GM19395 (cell line): ENCODE measurements around the gene DPCD.
"Not testable (repeated sequence)": the region's sequence is repeated elsewhere in the genome, so short reads cannot be mapped to it uniquely, and the experiment has no call there.

Experiments used
- ATAC-seq: cut with Tn5 transposase; IDR thresholded peaks from one replicate; pipeline ENCODE4 v1.9.1; 2021; ENCODE audit warnings: mild to moderate bottlenecking, moderate library complexity; ENCODE audit not compliant: unreplicated experiment

DPCD gene

DNA sequence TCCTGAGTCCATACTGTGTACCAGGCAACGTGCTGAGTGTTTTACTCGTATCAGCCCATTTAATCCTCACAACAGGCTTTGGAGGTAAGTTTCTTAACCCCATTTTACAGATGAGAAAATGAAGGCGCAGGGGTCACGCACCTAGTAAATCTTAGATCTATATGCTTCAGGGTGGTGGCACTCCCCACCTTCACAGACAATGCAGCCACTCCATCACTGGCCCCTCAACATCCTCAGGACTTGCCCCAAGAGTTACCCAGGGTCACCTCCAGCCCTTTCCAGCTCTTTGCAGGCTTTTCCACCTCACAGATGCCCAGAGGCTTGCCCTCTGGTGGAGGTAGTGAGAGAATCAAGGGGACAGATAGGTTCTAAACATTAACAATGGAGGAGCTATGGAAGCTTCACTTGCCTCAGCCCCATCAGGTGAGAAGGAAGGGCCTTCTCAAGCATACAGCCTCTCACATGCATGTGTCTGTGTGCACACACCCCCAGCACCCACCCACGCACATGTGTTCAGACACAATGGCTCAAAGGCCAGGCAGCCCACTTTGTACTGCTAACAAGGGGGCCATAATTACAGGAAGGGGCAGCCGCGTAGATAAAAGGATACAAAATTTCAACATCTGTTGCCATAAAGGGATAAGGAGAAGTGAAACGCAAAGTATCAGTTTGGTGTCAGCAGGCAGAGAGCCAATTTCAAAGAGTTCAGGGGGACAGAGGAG, 29.1 kb downstream of the DPCD start:
- peak; percentile 64 for ATAC-seq

DNA sequence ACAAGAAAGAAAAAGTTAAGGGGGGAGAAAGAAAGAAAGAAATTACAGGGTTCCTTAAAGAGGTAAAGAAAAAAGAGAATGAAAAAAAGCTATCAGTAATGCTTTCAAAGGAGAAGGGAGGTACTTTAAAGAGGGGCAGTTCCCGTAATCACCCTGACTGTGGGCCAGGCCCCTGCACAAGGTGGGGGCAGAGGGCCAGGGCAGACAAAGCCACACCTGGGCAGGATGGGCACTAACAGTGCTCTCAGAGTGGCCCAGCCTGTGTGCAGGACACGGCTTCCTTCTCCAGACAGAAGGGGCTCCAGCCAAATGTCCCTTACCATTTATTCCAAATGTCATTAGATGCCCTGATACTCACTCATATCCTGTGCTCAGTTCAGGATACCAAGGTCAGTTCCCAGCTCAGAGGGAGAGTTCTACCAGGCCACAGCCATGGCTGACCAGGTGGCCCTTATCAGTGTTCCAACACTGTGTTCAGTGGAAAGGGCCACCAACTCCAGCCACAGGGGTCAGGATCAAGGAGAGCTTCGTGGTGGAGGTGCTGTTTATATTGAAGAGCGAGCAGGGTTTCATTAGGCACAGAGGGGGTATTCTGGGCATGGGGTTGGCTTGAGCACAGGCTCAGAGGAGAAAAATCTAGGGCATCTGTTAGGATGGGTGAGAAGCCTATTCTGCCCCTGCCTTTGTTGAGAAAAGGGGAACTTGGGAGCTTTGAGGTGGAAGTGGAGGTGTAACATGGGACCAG, 29.9 kb downstream of the DPCD start:
- ATAC-seq: peak; percentile 43

DNA sequence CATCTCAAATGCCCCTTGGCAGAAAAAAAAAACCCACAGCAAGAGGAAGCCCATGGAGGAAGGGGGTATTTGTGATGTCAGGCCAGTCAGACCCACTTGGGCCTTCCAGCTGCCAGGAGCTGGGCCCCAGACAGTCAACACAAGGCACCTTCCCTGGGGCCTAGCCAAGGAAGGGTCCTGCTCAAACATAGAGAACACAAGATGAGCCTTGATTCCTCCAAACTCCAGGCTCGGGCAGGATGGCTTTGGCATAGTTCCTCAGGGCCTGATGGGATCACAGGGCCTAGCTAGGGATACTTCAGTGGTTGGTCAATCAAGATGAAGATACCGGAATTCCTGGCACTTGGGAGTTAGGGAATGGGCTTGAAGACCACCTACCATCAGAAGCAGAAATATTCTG, 30.8 kb downstream of the DPCD start:
- no peak for ATAC-seq

DNA sequence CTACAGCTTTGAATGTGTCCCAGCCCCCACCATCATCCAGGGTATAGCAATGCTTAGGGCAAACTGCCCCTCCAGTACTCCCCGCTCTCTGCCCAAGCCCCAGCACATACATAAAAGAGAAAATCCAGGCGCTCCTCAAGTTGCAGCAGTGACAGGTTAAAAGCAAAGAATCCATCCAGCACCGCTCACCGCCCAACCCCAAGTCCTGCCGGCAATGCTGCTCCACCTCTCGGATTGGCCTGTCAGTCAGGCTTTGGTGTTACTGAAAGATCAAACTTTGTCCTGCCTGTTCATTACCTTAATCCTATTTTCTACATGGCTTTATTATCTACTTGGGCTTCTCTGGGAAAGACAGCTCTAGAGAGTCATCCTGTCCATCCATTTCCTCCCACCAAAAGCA, 31.9 kb downstream of the DPCD start:
- ATAC-seq: no peak

DNA sequence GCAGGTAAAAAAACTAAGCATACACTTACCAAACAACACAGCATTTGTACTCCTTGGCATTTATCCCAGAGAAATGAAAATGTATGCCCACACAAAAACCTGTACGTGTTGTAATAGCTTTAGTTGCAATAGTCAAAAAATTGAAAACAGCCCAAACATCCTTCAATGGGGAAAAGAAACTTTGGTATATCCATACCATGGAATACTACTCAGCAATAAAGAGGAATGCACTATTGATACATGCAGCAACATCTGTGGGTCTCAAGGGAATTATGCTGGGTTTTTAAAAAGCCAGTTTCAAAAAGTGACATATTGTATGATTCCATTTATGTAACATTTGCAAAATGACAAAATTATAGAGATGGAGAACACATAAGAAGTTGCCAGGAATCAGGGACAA, 35.4 kb downstream of the DPCD start:
- ATAC-seq: no peak

DNA sequence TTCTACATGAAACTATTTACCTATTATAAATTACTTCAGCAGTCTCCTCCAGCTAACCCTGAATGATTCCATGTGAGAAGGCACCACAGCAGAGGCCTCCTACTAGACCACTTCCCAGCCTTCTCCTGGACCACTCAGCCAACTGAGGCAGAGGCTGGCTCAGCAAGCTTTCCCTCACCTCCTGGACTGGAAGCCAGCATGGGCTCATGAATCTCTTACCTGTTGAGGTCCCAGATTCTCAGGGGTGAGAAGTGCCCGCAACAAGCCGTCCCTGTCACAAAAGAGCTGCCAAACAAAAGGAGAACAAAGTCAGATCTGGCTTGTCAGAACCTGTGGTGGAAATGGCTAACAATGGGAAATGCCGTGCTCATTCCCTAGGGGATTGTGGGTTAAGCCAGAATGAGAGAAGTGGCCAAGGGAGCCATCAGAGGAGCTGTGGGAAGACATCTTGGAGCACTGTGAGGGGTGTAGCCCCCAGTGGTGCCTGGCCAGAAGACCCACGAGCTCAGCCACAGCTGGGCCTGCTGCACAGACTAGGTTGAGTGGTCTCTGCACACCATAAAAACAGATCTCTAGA, 36.5 kb downstream of the DPCD start:
- ATAC-seq: no peak

DNA sequence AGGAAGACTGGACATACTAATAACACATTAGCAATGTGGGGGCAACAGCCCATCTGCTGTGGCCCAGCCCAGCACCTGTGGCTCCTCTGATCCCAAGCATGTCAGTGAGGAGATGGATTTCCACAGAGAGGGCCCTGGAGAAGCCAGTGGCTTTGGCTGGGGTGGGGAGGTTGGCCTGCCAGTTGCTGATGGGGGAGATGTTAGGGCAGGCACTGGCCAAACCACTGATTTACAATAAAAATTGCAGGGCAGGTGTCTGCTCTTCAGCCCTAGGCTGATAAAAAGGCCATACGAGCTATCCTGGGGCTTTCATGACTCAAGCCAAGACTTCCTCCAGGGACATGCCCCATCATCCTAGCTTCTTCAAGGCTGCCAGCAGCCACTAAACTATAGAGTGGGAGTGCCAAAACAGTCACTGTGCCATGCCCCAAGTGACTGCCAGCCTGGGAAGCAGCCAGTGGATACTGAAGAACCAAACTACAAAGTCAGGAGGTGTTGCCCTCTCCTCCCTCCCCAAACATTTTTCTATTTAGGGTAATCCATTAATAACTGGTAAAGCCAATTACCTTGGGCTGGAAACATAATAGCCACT, 37.8 kb downstream of the DPCD start:
- no peak for ATAC-seq

DNA sequence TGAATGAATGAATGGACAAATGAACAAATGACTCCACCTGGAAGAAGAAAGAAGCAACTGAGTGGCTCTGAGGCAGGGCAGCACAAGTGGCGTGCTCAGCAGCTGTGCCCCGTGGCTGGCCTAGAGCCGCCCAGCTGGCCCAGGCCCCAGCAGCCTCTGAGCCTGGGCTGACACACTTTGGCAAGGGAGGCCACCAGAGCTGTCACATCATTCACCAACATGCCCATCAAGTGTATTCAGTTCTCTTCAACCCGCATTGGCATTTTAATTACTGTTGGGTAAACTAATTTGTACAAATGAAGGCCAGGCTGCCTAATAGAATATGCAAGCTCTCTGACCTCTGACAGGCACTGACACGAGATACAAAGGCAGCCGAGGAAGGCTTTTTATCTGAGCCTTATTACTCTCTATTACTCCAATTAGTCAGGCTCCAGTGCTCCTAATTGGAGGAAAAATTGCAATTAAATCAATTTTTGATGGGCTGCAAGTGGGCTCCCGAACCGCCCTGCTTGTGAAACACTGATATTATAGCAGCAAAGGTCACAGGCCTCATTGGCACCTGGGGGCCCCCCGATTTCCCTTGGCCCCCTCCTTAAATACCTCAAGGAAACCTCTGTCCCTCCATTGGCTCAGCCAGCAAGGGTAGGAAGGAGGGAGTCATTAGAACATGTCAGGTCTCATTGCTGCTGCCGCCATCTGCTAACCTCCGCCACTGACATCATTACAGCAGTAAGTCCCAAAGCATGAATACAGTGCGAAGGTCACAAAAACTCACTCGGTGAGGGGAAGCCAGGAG, 41.9 kb downstream of the DPCD start:
- no peak for ATAC-seq

DNA sequence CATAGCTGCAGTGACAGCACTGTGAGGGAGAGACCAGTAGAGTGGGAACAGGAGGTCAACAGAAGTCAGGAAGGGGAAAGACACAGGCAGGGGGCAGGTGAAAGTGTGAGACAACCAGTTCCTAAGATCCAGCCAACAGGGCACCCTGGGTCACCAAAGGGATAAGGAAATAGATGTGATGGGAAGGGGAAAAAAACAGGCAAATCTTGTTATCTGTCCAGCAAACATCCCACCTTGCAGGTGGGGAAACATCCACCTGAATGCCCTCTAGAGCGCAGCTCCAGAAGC, 42.5 kb downstream of the DPCD start:
- ATAC-seq: no peak

DNA sequence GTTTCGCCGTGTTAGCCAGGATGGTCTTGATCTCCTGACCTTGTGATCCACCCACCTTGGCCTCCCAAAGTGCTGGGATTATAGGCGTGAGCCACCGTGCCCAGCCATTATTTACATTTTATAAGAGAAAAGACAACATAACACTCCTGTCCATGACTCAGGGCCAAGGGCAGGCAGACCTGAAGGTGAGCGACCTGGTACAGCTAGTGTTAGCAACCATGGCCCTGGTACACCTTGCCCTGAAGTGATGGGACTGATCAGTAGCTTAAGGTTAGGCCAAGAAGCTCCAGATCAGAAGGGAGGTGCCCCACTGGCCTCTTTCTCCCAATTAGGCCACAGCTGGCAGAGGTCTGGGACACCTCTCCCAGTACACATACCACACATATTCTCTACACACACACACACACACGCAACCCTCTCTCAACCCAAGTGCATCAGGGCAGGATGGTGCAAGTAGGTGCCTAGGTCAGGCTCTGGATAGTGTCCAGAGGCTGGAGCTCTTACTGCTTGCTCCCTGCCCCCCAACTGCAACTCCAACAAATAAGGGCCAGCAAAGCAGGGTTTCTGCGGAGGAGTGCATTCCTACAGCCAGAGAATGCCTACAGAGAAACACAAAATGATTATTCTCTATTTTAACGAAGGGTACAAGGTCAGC, 43.8 kb downstream of the DPCD start:
- no peak for ATAC-seq

DNA sequence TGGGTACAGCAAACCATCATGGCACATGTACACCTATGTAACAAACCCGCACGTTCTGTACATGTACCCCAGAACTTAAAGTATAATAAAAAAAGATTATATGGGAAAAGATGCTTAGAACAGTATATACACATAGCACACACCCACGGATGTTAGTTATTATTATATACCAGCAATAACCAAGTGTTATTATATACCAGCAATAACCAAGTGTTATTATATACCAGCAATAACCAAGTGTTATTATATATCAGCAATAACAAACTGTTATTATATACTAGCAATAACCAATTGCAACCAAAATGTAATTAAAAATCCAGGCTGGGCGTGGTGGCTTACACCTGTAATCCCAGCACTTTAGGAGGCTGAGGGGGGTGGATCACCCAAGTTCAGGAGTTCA, 45.4 kb downstream of the DPCD start:
- not testable (repeated sequence) for ATAC-seq

DNA sequence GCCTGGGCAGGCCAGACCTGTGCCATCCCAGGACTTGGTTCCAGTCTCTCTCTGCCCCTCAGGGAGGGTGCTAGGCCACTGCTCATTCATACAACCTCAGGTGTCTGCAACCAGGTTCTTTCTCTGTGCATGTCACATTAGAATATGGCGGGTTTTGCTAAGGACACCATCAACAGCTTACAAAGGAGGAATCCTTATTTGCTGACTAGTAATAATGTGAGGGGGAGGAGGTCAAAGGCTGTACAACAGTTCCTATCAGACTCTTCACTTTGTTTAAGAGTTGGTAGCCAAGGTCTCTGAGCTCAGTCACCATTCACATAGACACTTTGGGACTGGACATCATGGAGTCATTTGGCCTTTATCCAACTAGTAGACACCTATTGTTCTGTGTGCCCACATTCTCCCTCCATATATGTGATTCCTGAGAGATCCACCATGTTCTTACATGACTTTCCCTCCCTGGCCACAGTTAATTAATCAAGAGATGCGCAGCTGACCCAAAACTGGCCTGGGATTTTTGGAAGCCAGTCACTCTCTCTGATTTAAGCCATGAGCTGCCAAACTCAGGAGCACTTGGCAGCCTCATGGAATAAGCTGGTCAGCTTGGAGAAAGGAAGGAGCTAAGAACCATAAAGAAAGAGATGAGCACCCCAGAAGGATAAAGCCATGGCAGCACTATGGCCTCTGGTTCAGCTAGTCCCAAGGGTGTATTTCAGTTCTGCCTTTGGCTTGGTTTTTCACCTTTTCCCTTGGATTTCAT, 51.2 kb downstream of the DPCD start:
- no peak for ATAC-seq

DNA sequence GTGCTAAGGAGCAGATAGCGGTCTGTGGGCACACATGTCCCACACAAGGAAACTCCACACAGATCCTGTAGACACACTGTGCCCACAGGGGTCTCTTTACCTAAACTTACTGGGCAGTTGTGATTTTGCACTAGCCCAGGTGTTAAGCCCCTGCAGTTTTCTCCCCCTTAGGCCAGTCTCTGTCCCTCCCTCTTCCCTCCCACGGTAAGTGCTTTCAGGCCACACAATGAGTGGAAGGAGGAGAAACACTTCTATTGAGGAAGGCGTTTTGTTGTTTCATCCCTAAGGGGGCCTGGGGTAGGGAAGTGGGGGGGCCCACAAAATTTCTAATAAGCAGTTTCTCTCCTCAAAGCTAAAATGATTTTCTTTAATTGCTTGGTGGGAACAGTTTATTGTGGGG, 55.4 kb downstream of the DPCD start:
- ATAC-seq: no peak

DNA sequence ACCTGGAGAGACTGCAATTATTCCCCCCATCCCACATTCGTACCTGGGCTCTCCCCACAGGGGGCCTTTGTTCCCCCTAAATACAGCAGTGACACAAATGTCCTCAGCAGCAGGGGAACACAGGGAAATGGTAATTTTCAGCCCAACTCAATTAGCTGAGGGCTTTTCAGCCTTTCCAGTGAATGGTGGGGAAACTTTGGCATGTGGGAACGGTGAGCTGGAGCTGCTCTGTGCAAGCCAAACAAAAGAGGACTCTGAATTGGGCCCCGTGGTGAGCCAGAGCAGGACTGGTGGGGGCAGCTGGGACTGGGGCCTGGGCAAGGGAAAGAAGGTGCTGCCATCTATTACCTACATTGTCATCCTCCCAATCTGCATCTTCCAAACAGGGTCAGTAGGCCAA, 55.9 kb downstream of the DPCD start:
- ATAC-seq: no peak

DNA sequence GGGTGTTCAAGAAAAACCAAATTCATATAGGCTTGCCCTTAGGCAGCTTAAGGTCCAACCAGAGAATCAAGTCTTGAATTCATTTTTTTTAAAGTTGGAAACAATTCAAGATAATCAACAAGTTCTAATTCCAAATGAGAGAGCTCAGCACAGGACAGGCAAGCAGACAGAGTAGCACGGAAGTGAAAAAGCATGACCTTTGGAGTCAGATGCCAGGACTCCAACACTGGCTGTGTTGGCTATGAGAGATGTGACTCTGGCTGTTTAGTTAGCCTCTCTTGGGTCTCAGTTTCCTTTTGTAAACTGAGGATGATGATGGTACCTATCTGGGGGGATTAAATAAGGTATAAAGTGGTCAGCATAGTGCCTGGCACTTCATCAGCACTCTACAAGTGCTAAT, 57.5 kb downstream of the DPCD start:
- ATAC-seq: no peak

DNA sequence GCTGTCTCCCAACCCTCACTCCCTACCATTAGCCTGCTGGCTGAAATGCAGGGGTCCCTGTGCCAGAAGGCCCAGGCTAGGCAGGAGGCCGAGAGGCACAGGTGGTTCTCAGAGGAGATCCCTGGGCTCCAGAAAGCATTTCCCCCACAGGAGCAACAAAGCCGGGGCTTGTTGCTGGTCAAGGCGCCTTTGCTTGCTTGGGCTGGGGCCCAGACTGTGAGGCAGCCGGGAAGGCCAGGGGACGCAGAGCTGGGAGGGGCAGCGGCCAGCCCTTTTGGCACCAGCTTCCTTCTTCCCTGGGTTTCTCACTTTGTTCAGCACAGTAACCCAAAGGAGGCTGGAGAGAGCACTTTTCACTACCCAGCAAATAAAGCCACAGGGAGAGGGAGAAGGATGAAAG, 58.2 kb downstream of the DPCD start:
- no peak for ATAC-seq

DNA sequence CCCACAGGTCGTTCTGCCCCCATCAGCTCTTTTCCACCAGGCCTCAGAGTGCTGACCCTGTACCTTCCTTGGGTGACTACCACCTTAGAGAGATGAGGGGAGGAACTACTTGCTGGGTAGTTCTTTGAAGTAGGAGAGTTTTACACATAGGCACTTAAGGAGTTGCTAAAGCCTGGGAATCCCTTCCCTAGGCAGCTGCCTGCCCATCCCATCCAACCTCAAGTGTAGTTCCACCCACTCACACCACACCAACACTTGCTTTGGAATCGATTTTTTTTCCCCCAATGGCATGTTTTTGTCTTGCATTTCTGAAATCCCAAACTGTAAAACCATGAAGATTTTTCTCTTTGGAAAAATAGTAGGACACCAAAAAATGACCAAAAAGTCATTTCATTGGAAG, 59.1 kb downstream of the DPCD start:
- no peak for ATAC-seq

DNA sequence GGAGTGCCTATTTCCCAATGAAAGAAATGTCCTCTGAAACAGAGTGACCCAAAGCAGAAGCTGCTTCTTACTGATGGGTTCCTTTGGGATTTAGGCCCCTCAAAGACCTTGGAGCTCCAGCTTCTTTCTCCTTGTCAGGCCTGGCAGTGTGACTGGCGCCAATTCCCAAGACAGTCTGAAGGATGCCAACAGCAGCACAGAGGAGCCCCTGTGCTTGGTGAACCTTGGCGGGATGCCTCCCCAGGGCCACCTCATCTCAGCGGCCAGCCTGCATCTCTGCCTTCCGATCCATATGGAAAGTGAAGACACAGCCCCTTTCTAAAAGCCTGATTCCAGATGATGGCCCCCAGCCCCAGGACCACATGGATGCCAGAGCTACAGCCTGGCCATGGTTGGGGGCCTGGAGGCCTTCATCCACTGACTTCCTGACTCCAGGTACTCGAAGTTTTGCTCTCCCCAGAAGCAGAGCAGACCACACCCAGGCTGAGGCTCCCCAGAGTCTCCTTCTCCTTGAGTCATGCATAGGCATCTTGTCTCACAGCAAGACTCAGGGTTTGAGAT, 61.5 kb downstream of the DPCD start:
- ATAC-seq: no peak

DNA sequence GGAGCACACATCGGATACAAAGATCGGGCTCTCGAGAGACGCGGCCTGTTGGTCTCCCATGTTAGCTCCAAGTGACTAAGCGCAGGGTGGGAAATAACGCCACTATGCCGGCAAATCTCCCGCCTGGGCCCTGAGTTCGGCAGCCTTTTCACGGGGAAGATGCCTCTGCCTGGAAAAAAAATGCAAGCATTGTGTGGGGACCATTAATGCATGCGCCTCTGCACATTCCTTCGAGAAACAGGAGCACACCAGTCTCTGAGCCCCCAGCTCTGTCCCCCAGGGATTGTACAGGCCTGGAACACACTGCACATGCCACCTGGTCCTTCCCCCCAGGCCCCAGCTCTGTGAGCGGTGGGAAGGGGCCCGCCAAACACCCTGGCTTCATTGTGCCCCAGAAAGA, 62.7 kb downstream of the DPCD start:
- ATAC-seq: no peak

DNA sequence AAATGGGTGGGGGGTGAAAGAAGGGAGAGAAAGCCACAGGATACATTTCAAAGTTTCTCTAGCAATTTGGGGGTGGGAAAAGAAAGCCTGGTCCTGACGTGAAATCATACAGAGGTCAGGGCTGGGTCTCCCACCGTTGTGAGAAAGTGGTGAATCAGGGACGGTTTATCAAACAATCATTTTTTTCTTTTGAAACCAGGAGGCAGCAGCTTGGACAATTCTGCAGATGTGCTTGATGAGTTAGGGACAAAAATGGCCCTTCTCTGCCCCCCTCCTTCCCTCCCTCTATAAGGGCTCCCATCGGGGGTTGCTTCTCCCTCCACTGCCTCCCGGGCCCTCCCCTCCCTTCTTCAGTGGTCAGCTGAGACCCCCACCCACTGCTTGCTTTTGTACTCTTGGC, 63.2 kb downstream of the DPCD start:
- no peak for ATAC-seq
